Left ventricle myocardium inferior (tissue), 1 donor: ENCODE measurements around the gene LRRD1. TPM values are rescaled to one million over a fixed set of nuclear protein-coding genes. Genes with fewer than 3 reads are reported as not detected.

Experiments used
- DNase-seq: peaks from one replicate; pipeline ENCODE4 v3.0.0-alpha.2; 2020
- H3K27ac ChIP-seq: fragments of 200-600 bp; replicated peaks from 2 replicates; pipeline ENCODE4 v1.8.0; 2021
- H3K27me3 ChIP-seq: fragments of 200-600 bp; 2 replicates; pipeline ENCODE4 v1.8.0; 2021; ENCODE audit warnings: low read depth
- H3K36me3 ChIP-seq: fragments of 200-600 bp; 2 replicates; pipeline ENCODE4 v1.8.0; 2021
- H3K4me1 ChIP-seq: fragments of 200-600 bp; 2 replicates; pipeline ENCODE4 v1.8.0; 2021
- H3K4me3 ChIP-seq: fragments of 200-600 bp; 2 replicates; pipeline ENCODE4 v1.8.0; 2021; ENCODE audit warnings: mild to moderate bottlenecking, moderate library complexity
- H3K9me3 ChIP-seq: fragments of 200-600 bp; replicated peaks from 2 replicates; pipeline ENCODE4 v1.8.0; 2021
- intact Hi-C: fragments of 100-400 bp; cut with micrococcal nuclease; formaldehyde crosslinking; loops from one replicate; pipeline ENCODE4 v1.11.0; 2022
- total RNA-seq: library from RNA; stranded (reverse); fragmentation: NEBNext Ultra II Directional; extraction: Animal tissue kit (Norgen Biotek cat#: 25700); gene quantifications from one replicate; pipeline ENCODE4 v1.2.1, GENCODE V29; 2021
- TF ChIP-seq, protein P1 (sequence below): fragments of 200-600 bp; IDR thresholded peaks from 2 replicates; pipeline ENCODE4 v1.8.0; 2021; ENCODE audit warnings: antibody characterized with exemption, mild to moderate bottlenecking, borderline replicate concordance
- donor health status: DM: no; HTN: yes; CAD: no; lungs with severe emphysema.

LRRD1 gene
- total RNA-seq, 1 donor from 2014 or later: not detected

DNA sequence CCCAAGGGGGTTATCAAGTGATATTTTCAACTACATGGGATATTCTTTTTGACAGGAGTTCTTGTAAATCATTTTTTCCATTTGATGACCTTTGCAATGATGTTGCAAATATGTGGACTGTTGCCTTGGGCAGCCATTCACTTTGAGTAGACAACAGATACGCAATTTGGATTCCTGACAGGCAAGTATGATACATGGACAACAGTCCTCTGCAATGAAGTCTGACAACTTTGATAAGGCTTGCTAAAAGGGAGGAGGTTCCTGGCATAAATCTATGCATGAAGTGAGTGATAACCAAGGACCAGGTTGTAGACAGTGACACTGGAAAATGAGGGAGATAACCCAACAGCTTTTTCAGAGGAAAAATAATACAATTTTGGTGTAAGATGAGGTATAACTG is 17.7 kb downstream of the LRRD1 start:
- DNase-seq: no peak
- Histone ChIP-seq H3K27me3 (no peaks in the 10 kb centered on the region), H3K36me3 (no peaks in the 10 kb centered on the region), H3K4me3 (no peak overlapping the region), H3K9me3 (no peaks in the 10 kb centered on the region), H3K27ac (no peak overlapping the region), H3K4me1 (no peaks in the 10 kb centered on the region)
- TF ChIP-seq, protein P1, sequence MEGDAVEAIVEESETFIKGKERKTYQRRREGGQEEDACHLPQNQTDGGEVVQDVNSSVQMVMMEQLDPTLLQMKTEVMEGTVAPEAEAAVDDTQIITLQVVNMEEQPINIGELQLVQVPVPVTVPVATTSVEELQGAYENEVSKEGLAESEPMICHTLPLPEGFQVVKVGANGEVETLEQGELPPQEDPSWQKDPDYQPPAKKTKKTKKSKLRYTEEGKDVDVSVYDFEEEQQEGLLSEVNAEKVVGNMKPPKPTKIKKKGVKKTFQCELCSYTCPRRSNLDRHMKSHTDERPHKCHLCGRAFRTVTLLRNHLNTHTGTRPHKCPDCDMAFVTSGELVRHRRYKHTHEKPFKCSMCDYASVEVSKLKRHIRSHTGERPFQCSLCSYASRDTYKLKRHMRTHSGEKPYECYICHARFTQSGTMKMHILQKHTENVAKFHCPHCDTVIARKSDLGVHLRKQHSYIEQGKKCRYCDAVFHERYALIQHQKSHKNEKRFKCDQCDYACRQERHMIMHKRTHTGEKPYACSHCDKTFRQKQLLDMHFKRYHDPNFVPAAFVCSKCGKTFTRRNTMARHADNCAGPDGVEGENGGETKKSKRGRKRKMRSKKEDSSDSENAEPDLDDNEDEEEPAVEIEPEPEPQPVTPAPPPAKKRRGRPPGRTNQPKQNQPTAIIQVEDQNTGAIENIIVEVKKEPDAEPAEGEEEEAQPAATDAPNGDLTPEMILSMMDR: no peak
- intact Hi-C loops: no loop called here

DNA sequence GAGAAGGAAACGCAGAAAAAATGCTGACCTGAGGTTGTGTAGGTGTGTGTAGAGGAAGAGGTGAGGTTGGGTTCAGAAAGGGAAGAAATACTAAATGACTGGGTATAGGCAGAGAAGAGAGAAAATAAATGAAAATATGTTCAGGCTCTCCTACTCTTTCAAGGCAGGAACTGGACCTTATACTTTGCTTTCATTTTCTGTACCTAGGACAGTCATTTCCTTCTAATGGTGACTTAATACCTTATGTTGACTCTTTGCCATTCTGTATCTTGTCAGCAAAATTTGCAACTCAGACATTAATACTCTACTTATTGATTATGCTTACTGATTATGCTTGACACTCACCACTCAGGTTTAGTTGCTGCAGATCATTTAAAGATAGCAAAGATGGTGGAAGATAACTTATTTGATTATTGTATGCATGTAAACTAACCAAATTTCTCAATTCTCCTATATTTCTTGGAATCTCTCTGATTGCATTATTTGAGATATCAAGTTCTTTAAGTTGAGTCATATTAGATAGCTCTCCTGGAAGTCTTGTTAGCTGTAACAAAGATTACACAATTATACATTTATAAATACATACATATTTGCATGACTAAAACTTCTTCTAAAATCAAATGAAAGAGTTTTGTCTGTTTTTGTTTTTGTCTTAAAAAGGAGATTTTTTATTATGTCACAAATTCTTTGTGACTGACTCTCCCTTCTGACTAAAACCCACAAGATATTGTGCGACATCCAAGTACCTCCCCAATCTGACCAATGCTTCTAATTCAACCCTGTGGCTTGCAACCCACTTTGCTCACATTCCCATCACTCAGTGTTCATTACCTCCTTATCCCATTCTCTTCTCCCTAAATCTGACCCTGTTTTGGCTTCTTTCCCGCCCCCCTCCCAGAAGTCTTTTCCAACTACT is 20.0 kb downstream of the LRRD1 start:
- H3K36me3 ChIP-seq: no peaks in the 10 kb centered on the region
- H3K27ac ChIP-seq: no peak overlapping the region
- H3K4me1 ChIP-seq: no peaks in the 10 kb centered on the region
- TF ChIP-seq, protein P1: no peak
- H3K27me3 ChIP-seq: no peaks in the 10 kb centered on the region
- no peak overlapping the region for H3K4me3 ChIP-seq
- DNase-seq: no peak
- intact Hi-C loops: no loop called here
- H3K9me3 ChIP-seq: no peaks in the 10 kb centered on the region

DNA sequence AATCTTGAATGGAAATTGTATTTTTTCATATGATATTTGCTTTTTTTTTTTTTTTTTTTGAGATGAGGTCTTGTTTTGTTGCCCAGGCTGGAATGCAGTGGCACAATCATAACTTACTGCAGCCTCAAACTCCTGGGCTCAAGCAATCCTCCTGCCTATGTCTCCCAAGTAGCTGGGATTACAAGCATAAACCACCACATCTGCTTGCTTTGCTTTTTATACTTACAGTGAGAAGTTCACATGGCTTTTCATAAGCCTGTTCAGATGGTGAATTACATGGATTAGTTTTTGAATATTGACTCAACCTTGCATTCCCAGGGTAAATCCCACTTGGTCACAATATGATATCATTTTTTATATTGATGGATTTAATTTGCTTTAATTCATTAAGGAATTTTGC is 22.0 kb downstream of the LRRD1 start:
- H3K4me1 ChIP-seq: no peaks in the 10 kb centered on the region
- no peak overlapping the region for H3K4me3 ChIP-seq
- H3K27me3 ChIP-seq: no peaks in the 10 kb centered on the region
- no peak for DNase-seq
- H3K36me3 ChIP-seq: no peaks in the 10 kb centered on the region
- TF ChIP-seq, protein P1: no peak
- no peak overlapping the region for H3K27ac ChIP-seq
- H3K9me3 ChIP-seq: no peaks in the 10 kb centered on the region
- intact Hi-C loops: no loop called here

DNA sequence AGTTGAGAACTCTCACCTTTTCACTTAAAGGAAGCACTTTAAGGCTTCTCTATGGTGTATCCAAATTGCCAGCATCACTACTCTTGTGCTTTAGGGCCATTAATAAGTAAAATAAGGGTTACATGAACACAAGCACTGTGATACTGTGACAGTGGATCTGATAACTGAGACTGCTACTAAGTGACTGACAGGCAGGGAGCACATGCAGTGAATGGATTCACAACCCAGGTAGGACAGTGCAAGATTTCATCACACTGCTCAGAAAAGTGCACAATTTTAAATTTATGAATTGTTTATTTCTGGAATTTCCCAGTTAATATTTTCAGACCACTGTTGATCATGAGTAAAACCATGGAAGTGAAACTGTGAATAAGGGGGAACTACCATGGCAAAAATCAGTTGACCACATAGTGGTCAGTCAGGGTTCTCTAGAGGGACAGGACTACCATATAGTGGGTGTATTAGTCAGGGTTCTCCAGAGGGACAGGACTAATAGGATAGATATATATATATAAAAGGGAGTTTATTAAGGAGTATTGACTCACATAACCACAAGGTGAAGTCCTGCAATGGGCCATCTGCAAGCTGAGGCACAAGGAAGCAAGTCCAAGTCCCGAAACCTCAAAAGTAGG is 23.7 kb downstream of the LRRD1 start:
- H3K9me3 ChIP-seq: no peaks in the 10 kb centered on the region
- no peak overlapping the region for H3K4me3 ChIP-seq
- no peak overlapping the region for H3K27ac ChIP-seq
- DNase-seq: no peak
- no peaks in the 10 kb centered on the region for H3K27me3 ChIP-seq
- H3K4me1 ChIP-seq: no peaks in the 10 kb centered on the region
- TF ChIP-seq, protein P1: no peak
- intact Hi-C loops: no loop called here
- no peaks in the 10 kb centered on the region for H3K36me3 ChIP-seq

DNA sequence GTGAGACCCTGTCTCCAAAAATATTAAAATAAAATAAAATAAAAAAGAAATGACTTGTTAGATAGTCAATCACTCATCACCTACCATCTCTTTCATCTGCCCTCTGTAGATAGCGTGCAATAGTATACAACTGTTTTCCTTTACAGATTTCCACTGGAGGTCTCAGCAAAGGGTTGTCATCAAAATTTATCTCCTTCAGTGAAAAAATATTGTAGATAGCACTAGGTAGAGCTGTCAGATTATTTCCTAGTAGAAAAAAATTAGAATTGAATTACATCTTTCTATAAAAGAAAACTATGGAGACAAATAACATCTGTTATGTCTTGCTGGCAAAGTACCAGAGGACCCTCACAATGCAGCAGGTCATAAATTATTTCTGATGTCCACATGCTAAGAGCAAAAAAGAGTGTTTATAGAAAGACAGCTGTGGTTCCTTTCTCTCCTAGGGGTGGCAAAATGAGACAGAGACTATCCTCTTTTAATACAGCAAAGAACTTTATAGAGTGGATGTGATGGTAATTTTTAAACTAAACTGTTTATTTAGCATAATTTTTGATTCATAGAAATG is 28.4 kb downstream of the LRRD1 start:
- intact Hi-C loops: no loop called here
- no peaks in the 10 kb centered on the region for H3K27me3 ChIP-seq
- TF ChIP-seq, protein P1: no peak
- DNase-seq: no peak
- H3K27ac ChIP-seq: no peak overlapping the region
- H3K4me1 ChIP-seq: no peaks in the 10 kb centered on the region
- no peaks in the 10 kb centered on the region for H3K36me3 ChIP-seq
- no peak overlapping the region for H3K4me3 ChIP-seq
- H3K9me3 ChIP-seq: no peaks in the 10 kb centered on the region
